Liver (tissue), 9 donors: Measurements from ENCODE around the gene SPATS2. TPM values are rescaled to one million over a fixed set of nuclear protein-coding genes. Genes with fewer than 3 reads are reported as not detected.

ENCODE experiments used
- DNase-seq: peaks from one replicate; pipeline ENCODE4 v3.0.0-alpha.2; 2017; ENCODE audit warnings: low spot score
- H3K27ac ChIP-seq, 2 donors: one replicate each; pipeline ENCODE4 v1.7.0; 2013; ENCODE audit warnings: inconsistent platforms in 2 of 2, low read length in 2 of 2, control low read depth in 1 of 2, low read depth in 1 of 2, mild to moderate bottlenecking in 1 of 2
- H3K27me3 ChIP-seq, 4 donors: one replicate each; pipeline versions ENCODE4 v1.6.1 to v1.7.0; 2013; ENCODE audit warnings: low read length in 3 of 4, inconsistent platforms in 1 of 4, mild to moderate bottlenecking in 1 of 4, moderate library complexity in 1 of 4; ENCODE audit not compliant: control insufficient read depth in 4 of 4, insufficient read depth in 4 of 4
- H3K36me3 ChIP-seq, 4 donors: one replicate each; pipeline versions ENCODE4 v1.6.1 to v1.7.0; 2013; ENCODE audit warnings: low read length in 3 of 4, mild to moderate bottlenecking in 3 of 4, low read depth in 1 of 4, moderate library complexity in 1 of 4; ENCODE audit not compliant: control insufficient read depth in 4 of 4, insufficient read depth in 3 of 4
- H3K4me1 ChIP-seq, 4 donors: one replicate each; pipeline versions ENCODE4 v1.6.1 to v1.7.0; 2013; ENCODE audit warnings: low read length in 3 of 4, mild to moderate bottlenecking in 3 of 4, moderate library complexity in 1 of 4; ENCODE audit not compliant: control insufficient read depth in 4 of 4, insufficient read depth in 4 of 4
- H3K4me3 ChIP-seq, 3 donors: one replicate each; pipeline versions ENCODE4 v1.6.1 to v1.7.0; 2013; ENCODE audit warnings: low read length in 3 of 3, control low read depth in 1 of 3, low read depth in 1 of 3, mild to moderate bottlenecking in 1 of 3
- H3K9ac ChIP-seq, 2 donors: one replicate each; pipeline ENCODE4 v1.7.0; 2013; ENCODE audit warnings: low read length in 2 of 2, mild to moderate bottlenecking in 2 of 2, moderate library complexity in 2 of 2, control low read depth in 1 of 2, low read depth in 1 of 2
- H3K9me3 ChIP-seq, 4 donors: one replicate each; pipeline versions ENCODE4 v1.6.1 to v1.7.0; 2013; ENCODE audit warnings: low read length in 3 of 4; ENCODE audit not compliant: control insufficient read depth in 4 of 4
- FOXA2 ChIP-seq: IDR thresholded peaks from 2 replicates; pipeline ENCODE4 v1.6.1; 2016; ENCODE audit warnings: antibody characterized with exemption
- GABPA ChIP-seq, 2 donors: IDR thresholded peaks in 1 of 2; conservative IDR thresholded peaks in 1 of 2; 2 replicates each; pipeline ENCODE4 v1.6.1; 2016; ENCODE audit warnings: antibody characterized with exemption in 2 of 2, mild to moderate bottlenecking in 1 of 2, moderate library complexity in 1 of 2
- HNF4A ChIP-seq, 2 donors: conservative IDR thresholded peaks; 2 replicates each; pipeline ENCODE4 v1.6.1; 2016; ENCODE audit warnings: antibody characterized with exemption in 2 of 2, mild to moderate bottlenecking in 2 of 2
- HNF4G ChIP-seq: IDR thresholded peaks from 2 replicates; pipeline ENCODE4 v1.6.1; 2016; ENCODE audit warnings: antibody characterized with exemption
- RAD21 ChIP-seq, 2 donors: IDR thresholded peaks; 2 replicates each; pipeline ENCODE4 v1.6.1; 2016; ENCODE audit warnings: antibody characterized with exemption in 2 of 2, mild to moderate bottlenecking in 2 of 2
- RXRA ChIP-seq, 2 donors: IDR thresholded peaks; 2 replicates each; pipeline ENCODE4 v1.6.1; 2017 to 2018; ENCODE audit warnings: antibody characterized with exemption in 2 of 2, mild to moderate bottlenecking in 1 of 2
- TAF1 ChIP-seq: conservative IDR thresholded peaks from 2 replicates; pipeline ENCODE4 v1.6.1; 2016; ENCODE audit warnings: antibody characterized with exemption, mild to moderate bottlenecking
- WGBS: extraction: QIAGEN DNeasy Blood & Tissue Kit; methylation state at CpG from one replicate; pipeline ENCODE4 v1.1.7; 2013; 5-methylcytosine and 5-hydroxymethylcytosine counted together
- polyA plus RNA-seq, 2 donors: library from polyadenylated mRNA; stranded (reverse) in 1 of 2; unstranded in 1 of 2; fragments of 200-250 nt in 1 of 2; fragments of >200 nt in 1 of 2; fragmentation: Nextera tagmentation in 1 of 2; extraction: Ambion mirVana in 1 of 2; gene quantifications; one replicate each; pipeline versions ENCODE4 v1.2.1 to v1.2.3, GENCODE V29; 2013 to 2015
- total RNA-seq, 2 donors: library from RNA; depleted of rRNA; stranded (reverse); fragments of >200 nt; gene quantifications; one replicate each; pipeline ENCODE4 v1.2.3, GENCODE V29; 2014
- TF ChIP-seq, protein P1 (sequence below): IDR thresholded peaks from 2 replicates; pipeline ENCODE4 v1.6.1; 2016; ENCODE audit warnings: antibody characterized with exemption
- TF ChIP-seq, protein P2 (sequence below): IDR thresholded peaks from 2 replicates; pipeline ENCODE4 v1.6.1; 2016; ENCODE audit warnings: antibody characterized with exemption
- TF ChIP-seq, protein P3 (sequence below): IDR thresholded peaks from 2 replicates; pipeline ENCODE4 v1.6.1; 2016; ENCODE audit warnings: antibody characterized with exemption
- TF ChIP-seq, protein P4 (sequence below): fragments of 150-350 bp; IDR thresholded peaks from 2 replicates; pipeline ENCODE4 v1.5.1; 2017; ENCODE audit warnings: improper control_type of control experiment, low read depth, low read length; ENCODE audit not compliant: missing input control
- donor health status: healthy.
- donor health status: healthy.
- donor health status: healthy.
- donor health status: healthy.
- donor health status: healthy.

The SPATS2 gene
- total and polyA plus RNA-seq, 4 donors: 2.4 to 5.2 (median 4.5) TPM

DNA sequence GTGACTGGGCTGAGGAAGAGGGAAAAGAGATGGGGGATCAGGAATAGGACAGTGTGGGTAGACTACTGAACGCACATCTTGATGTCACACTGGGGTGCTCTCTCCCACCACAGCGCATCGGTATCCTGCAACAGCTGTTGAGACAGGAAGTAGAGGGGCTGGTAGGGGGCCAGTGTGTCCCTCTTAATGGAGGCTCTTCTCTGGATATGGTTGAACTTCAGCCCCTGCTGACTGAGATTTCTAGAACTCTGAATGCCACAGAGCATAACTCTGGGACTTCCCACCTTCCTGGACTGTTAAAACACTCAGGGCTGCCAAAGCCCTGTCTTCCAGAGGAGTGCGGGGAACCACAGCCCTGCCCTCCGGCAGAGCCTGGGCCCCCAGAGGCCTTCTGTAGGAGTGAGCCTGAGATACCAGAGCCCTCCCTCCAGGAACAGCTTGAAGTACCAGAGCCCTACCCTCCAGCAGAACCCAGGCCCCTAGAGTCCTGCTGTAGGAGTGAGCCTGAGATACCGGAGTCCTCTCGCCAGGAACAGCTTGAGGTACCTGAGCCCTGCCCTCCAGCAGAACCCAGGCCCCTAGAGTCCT is 37.1 kb upstream of the SPATS2 start:
- Histone ChIP-seq H3K4me1 (peaks cover 0 to 7% (median 3%) of the 10 kb centered on the region in 4 donors), H3K4me3 (no peak overlapping the region), H3K9me3 (no peaks in the 10 kb centered on the region), H3K36me3 (no peaks in the 10 kb centered on the region), H3K27ac (no peak overlapping the region), H3K9ac (no peak overlapping the region), H3K27me3 (peaks cover 0 to 8% (median 0%) of the 10 kb centered on the region in 4 donors)
- DNase-seq: no peak
- TF ChIP-seq, protein P1, sequence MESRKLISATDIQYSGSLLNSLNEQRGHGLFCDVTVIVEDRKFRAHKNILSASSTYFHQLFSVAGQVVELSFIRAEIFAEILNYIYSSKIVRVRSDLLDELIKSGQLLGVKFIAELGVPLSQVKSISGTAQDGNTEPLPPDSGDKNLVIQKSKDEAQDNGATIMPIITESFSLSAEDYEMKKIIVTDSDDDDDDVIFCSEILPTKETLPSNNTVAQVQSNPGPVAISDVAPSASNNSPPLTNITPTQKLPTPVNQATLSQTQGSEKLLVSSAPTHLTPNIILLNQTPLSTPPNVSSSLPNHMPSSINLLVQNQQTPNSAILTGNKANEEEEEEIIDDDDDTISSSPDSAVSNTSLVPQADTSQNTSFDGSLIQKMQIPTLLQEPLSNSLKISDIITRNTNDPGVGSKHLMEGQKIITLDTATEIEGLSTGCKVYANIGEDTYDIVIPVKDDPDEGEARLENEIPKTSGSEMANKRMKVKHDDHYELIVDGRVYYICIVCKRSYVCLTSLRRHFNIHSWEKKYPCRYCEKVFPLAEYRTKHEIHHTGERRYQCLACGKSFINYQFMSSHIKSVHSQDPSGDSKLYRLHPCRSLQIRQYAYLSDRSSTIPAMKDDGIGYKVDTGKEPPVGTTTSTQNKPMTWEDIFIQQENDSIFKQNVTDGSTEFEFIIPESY: no peak
- TF ChIP-seq HNF4A (conservative IDR thresholded peaks at IDR 0.05): no peak
- no peak for TF ChIP-seq TAF1
- no peak for TF ChIP-seq GABPA (IDR thresholded peaks at IDR 0.05 in 1 of 2, conservative IDR thresholded peaks at IDR 0.05 in 1 of 2)
- no peak for TF ChIP-seq HNF4G
- TF ChIP-seq RXRA (IDR thresholded peaks at IDR 0.05): no peak
- TF ChIP-seq FOXA2: no peak
- TF ChIP-seq, protein P2, sequence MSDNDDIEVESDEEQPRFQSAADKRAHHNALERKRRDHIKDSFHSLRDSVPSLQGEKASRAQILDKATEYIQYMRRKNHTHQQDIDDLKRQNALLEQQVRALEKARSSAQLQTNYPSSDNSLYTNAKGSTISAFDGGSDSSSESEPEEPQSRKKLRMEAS: no peak
- 96% methylated on average over 7 of the region's 7 CpGs for WGBS

DNA sequence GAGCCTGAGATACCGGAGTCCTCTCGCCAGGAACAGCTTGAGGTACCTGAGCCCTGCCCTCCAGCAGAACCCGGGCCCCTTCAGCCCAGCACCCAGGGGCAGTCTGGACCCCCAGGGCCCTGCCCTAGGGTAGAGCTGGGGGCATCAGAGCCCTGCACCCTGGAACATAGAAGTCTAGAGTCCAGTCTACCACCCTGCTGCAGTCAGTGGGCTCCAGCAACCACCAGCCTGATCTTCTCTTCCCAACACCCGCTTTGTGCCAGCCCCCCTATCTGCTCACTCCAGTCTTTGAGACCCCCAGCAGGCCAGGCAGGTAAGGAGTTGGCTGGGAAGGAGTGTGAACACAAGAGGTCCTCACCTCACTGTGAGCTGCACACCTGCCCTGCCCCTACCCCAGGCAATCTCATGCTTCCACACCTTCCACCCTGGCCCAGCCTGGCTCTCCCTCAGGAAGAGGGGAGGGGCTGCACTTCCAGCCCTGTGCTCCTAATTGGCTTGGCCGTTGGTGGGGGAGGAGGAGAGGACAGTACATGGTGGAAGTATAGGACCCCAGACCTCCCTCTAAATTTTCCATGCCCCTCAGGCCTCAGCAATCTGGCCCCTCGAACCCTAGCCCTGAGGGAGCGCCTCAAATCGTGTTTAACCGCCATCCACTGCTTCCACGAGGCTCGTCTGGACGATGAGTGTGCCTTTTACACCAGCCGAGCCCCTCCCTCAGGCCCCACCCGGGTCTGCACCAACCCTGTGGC is 36.5 kb upstream of the SPATS2 start:
- WGBS: 82% methylated on average over 14 of the region's 14 CpGs
- Histone ChIP-seq H3K27me3 (peaks cover 0 to 11% (median 0%) of the 10 kb centered on the region in 4 donors), H3K9me3 (no peaks in the 10 kb centered on the region), H3K27ac (no peak overlapping the region), H3K9ac (no peak overlapping the region), H3K36me3 (no peaks in the 10 kb centered on the region), H3K4me3 (no peak overlapping the region), H3K4me1 (peaks cover 0 to 7% (median 3%) of the 10 kb centered on the region in 4 donors)
- DNase-seq: no peak
- no peak for TF ChIP-seq HNF4A (conservative IDR thresholded peaks at IDR 0.05)

DNA sequence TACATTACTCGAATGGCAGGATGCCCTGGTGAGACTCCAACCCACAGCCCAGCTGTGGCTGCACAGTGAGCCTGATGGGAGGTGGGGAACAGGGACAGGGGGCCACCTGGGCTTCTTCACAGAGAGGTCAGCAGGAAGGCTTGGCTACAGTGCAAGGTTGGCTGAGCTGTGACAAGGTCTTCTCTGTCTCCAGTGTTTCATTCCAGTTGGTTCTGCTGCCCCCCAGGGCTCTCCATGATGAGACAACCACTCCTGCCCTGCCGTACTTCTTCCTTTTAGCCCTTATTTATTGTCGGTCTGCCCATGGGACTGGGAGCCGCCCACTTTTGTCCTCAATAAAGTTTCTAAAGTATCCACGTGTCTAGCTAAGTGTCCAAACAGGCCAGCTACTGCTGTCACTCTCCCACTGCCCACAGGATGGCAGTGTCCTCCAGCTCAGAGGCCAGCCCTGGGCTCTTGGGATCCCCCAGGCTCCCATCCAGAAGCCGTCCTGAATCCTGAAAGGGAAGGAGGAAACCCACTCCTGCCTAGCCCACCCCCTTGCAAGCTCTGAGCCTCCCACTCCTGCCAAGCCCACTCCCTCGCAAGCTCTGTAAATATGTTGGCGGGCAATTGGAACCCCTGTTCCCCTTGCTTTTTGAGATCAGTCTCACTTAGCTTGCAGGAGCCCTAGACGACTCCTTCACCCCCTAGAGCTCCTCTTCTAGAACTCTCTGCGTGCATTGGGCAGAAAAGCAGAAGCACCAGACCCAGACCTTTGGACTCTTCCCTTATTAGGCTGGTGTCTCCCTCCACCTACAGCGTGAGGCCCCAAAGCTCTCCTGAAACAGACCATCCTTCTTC is 35.7 kb upstream of the SPATS2 start:
- no peaks in the 10 kb centered on the region for H3K36me3 ChIP-seq
- peaks cover 0 to 8% (median 4%) of the 10 kb centered on the region in 4 donors for H3K4me1 ChIP-seq
- WGBS: 43% methylated on average over 11 of the region's 11 CpGs
- no peak overlapping the region for H3K9ac ChIP-seq
- TF ChIP-seq, protein P3, sequence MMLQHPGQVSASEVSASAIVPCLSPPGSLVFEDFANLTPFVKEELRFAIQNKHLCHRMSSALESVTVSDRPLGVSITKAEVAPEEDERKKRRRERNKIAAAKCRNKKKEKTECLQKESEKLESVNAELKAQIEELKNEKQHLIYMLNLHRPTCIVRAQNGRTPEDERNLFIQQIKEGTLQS: no peak
- TF ChIP-seq, protein P1: no peak
- TF ChIP-seq, protein P4, sequence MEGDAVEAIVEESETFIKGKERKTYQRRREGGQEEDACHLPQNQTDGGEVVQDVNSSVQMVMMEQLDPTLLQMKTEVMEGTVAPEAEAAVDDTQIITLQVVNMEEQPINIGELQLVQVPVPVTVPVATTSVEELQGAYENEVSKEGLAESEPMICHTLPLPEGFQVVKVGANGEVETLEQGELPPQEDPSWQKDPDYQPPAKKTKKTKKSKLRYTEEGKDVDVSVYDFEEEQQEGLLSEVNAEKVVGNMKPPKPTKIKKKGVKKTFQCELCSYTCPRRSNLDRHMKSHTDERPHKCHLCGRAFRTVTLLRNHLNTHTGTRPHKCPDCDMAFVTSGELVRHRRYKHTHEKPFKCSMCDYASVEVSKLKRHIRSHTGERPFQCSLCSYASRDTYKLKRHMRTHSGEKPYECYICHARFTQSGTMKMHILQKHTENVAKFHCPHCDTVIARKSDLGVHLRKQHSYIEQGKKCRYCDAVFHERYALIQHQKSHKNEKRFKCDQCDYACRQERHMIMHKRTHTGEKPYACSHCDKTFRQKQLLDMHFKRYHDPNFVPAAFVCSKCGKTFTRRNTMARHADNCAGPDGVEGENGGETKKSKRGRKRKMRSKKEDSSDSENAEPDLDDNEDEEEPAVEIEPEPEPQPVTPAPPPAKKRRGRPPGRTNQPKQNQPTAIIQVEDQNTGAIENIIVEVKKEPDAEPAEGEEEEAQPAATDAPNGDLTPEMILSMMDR: peak; percentile 90
- TF ChIP-seq HNF4A (conservative IDR thresholded peaks at IDR 0.05) (no peak), RAD21 (IDR thresholded peaks at IDR 0.05) (peak; percentile 94 to 97)
- DNase-seq: no peak
- no peak overlapping the region for H3K4me3 ChIP-seq
- H3K27ac ChIP-seq: no peak overlapping the region
- H3K9me3 ChIP-seq: no peaks in the 10 kb centered on the region
- peaks cover 0 to 13% (median under 1%) of the 10 kb centered on the region in 4 donors for H3K27me3 ChIP-seq
